ENCODE measurements around the gene ALX1. TPM values are rescaled to one million over a fixed set of nuclear protein-coding genes. Genes with fewer than 3 reads are reported as not detected.

Gene ALX1
- total RNA-seq: not detected in 2 replicates

- DNase-seq (ENCODE audit: low read depth, low spot score): no peak
These were observed at the start of gene ALX1 for GRCh38 chr12:85280165-85280983. Gene ALX1, plus strand, starts transcription at chr12:85280220. Its CDS starts 42 bp downstream, at chr12:85280262.

DNA sequence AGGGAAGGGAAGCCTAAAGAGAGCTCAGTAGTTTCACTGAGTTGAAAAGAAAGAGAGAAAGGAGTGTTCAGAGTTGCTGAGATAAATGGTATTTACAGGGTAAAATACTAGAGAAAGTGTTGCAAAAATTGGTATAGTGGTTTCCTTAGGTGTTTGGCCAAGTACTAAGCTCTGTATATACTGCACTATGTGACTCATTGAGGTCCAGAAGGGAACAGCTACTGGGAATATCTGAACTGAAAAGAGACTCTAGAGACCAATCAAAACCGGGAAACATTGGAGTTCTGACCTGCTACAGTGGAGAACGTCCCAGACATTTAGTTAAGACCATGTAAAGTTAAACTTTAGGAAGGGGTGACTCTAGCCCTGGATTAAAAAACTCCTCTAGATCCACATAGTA, 42.7 kb upstream of the ALX1 start:
- no peak for DNase-seq (ENCODE audit: low read depth, low spot score)

- DNase-seq (ENCODE audit: low read depth, low spot score): no peak
These were observed 35.5 kb upstream of the ALX1 start for GRCh38 chr12:85244561-85244960.

DNA sequence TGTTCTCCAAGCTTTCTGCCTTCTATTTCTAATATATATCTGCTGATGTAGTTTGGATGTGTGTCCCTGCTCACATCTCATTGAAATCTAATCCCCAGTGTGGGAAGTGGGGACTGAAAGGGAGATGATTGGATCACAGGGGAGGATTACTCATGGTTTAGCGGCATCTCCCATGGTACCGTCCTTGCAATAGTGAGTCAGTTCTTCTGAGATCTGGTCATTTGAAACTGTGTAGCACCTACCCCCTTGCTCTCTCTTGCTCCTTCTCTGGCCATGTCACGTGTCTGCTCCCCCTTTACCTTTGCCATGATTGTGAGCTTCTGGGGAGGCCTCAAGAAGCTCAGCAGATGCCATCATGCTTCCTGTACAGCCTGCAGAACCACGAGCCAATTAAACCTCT, 26.2 kb upstream of the ALX1 start:
- DNase-seq (ENCODE audit: low read depth, low spot score): no peak

DNA sequence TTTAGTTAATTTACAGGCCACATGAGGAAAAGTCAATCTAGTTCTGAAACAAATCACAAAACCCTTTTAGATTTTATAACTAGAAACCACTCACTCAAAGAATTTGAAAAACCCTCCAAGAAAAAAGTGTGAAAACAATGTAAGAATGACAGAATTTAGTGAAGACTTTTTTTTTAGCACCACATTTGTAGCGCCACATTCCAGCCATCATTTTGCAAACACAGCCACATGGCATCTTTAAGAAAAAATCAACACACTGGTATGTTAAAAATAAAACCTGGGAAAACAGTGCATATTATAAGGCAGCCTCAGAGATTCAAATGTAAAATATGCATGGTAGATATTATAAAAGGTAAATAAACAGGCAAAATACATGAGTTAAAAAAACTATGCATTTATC, 22.3 kb upstream of the ALX1 start:
- DNase-seq (ENCODE audit: low read depth, low spot score): no peak

DNA sequence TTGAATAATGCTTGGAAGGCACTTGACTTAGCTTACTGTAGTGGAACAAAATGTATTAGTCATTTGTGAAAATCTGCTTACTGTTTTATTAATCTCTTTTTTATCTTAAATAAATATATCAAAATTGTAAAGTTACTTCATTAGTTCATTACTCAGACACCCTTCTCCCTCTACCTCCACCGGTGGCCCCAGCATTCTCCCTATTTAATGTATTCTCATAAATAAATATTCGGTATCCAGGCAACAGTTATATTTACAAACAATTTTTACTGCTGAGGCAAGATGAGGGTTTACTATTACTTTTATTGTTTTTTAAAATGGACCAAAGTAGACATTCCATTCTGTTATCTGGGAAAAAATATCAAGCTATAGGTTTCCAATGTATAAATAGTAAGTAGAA, 19.6 kb upstream of the ALX1 start:
- DNase-seq (ENCODE audit: low read depth, low spot score): no peak

- DNase-seq (ENCODE audit: low read depth, low spot score): no peak
These were observed 19.1 kb upstream of the ALX1 start for GRCh38 chr12:85260896-85261295.

GRCh38 chr12:85266356-85266755, 13.7 kb upstream of the ALX1 start:
- no peak for DNase-seq (ENCODE audit: low read depth, low spot score)

- DNase-seq (ENCODE audit: low read depth, low spot score): no peak
These were observed 6.4 kb upstream of the ALX1 start for GRCh38 chr12:85273381-85274314.

DNA sequence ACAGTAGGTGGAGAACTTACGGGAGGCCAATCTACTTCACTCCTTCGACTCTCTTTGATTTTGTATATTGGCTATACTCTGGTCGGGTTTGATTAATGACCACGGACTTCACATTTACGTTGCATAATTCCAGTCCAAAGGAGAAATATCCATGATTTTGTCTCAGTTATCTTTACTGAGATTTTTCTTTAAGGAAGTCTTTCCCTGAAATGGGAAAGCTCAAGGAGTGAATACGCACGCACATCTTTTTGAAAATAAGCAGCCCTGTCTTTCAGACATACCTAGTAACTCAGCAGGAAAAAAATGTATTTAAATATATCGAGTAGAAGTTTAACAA, 5.7 kb upstream of the ALX1 start:
- DNase-seq (ENCODE audit: low read depth, low spot score): no peak

DNA sequence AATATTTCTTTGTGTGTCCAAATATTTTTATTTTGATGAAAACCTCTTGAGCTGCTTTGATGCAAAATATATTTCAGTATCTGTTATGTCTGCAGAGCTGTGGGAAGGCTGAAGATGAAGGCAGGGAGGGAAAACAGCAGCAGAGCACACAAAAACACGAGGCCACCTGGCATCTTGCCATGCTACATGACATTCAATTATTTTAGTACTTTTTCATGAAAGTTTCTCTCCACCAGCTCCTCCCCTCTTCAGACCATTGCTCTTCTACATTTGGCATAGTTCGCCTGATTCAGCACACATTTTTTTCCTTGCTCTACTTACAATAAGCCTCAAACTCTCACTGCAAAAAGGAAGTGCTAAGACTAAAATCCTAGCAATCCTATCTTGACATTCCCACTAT, 4.6 kb upstream of the ALX1 start:
- DNase-seq (ENCODE audit: low read depth, low spot score): no peak

GRCh38 chr12:85277191-85277590, 2.8 kb upstream of the ALX1 start:
- DNase-seq (ENCODE audit: low read depth, low spot score): no peak

- DNase-seq (ENCODE audit: low read depth, low spot score): no peak
These were observed 2.0 kb upstream of the ALX1 start for GRCh38 chr12:85277900-85278597.

DNA sequence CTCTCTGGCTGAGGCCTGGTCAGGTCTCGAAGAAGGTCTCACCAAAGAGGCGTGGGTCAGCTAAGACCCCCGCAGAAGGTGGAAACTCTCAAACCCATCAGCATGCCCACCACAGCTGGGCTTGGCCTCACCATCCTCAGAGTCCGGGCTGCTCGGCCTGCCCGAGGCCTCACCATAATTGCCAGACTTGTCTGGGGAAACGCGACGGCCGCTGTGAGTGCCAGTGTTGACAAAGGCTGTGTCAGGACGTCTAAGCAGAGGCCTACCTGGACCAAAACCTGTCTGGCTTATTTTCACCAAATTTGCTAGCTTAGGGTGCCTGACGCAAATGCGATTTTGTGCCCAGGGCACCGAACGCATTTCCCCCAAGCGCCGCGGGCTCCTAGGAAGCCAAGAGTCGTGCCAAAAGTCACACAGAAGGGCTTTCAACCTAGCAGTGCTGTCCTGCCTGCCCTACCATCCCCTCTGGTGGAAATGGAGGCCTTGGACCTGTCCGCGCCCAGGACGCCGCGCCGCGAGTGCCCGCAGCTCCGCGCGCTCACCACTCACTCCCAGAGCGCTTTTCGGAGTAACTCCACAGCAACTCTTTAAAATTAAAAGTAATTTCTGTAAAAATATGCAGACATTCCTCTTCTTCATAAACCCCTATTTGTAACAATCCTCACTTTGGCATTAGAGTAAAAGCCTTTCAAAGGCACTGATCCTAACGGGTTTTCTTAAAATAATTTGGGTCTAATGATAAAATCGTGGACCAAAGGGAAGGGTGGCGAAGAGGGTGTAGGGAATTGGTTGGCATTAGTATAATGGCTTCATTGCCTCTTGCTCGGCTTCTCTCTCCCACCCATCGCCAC, 1.2 kb upstream of the ALX1 start:
- no peak for DNase-seq (ENCODE audit: low read depth, low spot score)

DNA sequence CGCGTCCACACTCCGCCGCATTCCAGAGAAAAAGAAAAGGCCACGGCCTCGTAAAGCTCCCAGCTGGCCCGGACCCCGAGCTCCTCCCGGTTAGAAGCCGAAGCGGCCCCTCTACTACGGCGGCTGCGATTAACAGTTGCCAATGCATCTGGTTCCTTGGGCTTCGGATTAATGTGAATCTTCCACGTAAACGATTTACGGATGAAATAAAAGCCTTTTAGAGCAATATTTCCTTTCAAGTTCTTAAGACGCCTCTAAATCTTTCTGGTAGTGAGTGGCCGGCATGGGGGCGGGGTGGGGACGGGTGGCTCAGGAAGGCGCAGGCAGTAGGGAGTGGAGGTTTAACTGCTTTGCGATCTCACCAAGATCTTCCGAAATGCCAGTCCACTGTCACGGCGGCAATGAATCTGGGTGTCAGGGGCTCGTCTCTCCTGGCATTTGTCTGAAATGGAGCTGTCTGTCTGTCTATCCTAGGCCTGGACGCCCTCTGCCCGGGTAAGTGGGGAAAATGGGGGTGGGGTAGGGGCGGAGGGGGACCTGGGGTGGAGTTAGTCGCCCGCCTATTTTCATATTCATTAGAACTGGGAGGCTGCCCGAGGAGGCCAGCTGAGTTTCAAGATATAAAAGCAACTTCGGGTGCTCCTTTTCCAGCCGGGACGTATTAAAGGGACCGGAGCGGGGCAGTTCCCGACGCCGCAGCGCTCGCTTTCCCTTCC, 413 bp upstream of the ALX1 start:
- no peak for DNase-seq (ENCODE audit: low read depth, low spot score)

GRCh38 chr12:85280984-85281630, 1.1 kb downstream of the ALX1 start:
- no peak for DNase-seq (ENCODE audit: low read depth, low spot score)

GRCh38 chr12:85281636-85282312, 1.8 kb downstream of the ALX1 start:
- DNase-seq (ENCODE audit: low read depth, low spot score): no peak

DNA sequence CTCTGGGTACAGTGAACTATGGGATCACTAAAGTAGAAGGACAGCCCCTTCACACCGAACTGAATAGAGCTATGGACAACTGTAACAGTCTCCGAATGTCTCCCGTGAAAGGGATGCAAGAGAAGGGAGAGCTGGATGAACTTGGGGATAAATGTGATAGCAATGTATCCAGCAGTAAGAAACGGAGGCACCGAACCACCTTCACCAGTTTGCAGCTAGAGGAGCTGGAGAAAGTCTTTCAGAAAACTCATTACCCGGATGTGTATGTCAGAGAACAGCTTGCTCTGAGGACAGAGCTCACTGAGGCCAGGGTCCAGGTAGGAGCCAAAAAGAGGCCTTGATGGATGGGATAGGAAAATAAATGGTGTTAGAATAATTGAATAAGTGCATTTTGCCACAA, 3.5 kb downstream of the ALX1 start:
- DNase-seq (ENCODE audit: low read depth, low spot score): no peak

DNA sequence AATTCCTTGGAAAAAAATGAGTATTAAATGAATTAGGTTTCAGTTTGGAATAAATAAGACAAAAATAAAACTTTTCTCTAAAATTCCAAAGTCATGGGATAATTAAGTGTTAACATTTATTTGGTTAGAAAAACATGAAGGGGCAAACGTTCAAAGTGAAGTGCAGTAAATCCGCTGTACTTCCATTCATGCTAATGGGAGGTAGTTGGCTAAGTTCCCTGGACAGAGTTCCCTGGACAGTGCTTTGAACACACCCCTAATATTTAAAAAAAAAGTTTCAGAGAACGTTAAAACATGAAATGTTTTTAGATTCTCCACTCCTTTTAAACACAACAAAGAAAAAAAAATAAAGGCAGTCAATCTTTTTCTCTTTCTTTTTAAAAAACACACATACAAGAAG, 16.3 kb downstream of the ALX1 start:
- DNase-seq (ENCODE audit: low read depth, low spot score): no peak

Measured in pulmonary artery endothelial cell (primary cell).